Activated naive CD4-positive, alpha-beta T cell treated with anti-CD3 and anti-CD28 coated beads, Interleukin-2, amount 10 ng/mL, durations not matched to agents 7 days and 5 days (primary cell): ENCODE measurements around the gene KANSL1.
"Not testable (repeated sequence)": the region's sequence is repeated elsewhere in the genome, so short reads cannot be mapped to it uniquely, and the experiment has no call there.

ENCODE experiments used
- CTCF ChIA-PET: fragments of 350-600 bp; sonication (Branson Sonifier 250); formaldehyde crosslinking; loops from one replicate; lab custom pipeline; 2021; ENCODE audit warnings: antibody characterized with exemption; lab: Charles Lee
- DNase-seq: peaks from one replicate; pipeline ENCODE4 v3.0.0-alpha.2; 2020
- H3K27ac Mint-ChIP-seq: one replicate; pipeline ENCODE4 v1.8.0; 2021; ENCODE audit warnings: mild to moderate bottlenecking, moderate library complexity, mixed read lengths
- H3K27me3 Mint-ChIP-seq: one replicate; pipeline ENCODE4 v1.8.0; 2021; ENCODE audit warnings: mild to moderate bottlenecking, mixed read lengths
- H3K36me3 Mint-ChIP-seq: one replicate; pipeline ENCODE4 v1.8.0; 2021; ENCODE audit warnings: mixed read lengths
- H3K4me1 Mint-ChIP-seq: one replicate; pipeline ENCODE4 v1.8.0; 2021; ENCODE audit warnings: mixed read lengths
- H3K4me3 Mint-ChIP-seq: one replicate; pipeline ENCODE4 v1.8.0; 2021; ENCODE audit warnings: mild to moderate bottlenecking, moderate library complexity, mixed read lengths
- H3K9me3 Mint-ChIP-seq: one replicate; pipeline ENCODE4 v1.8.0; 2021; ENCODE audit warnings: mixed read lengths

KANSL1 gene

GRCh38 chr17:46182961-46183360, 10.3 kb downstream of the KANSL1 start:
- Mint-ChIP-seq H3K4me3 (no peak overlapping the region), H3K27me3 (no peaks in the 10 kb centered on the region), H3K36me3 (peaks cover 22% of the 10 kb centered on the region), H3K27ac (no peak overlapping the region), H3K4me1 (peaks cover 90% of the 10 kb centered on the region), H3K9me3 (no peaks in the 10 kb centered on the region)
- CTCF ChIA-PET, result no interaction called here
- DNase-seq, result no peak

GRCh38 chr17:46181940-46182339, 11.3 kb downstream of the KANSL1 start:
- no peak overlapping the region for H3K4me3 Mint-ChIP-seq
- H3K4me1 Mint-ChIP-seq, result peaks cover 84% of the 10 kb centered on the region
- no peak overlapping the region for H3K27ac Mint-ChIP-seq
- CTCF ChIA-PET, result interaction anchor here (2.5 kb wide), 1 partner anchor 137 kb away, joined by 8 read pairs; no protein-coding TSS in a partner anchor
- no peak for DNase-seq
- peaks cover 24% of the 10 kb centered on the region for H3K36me3 Mint-ChIP-seq
- no peaks in the 10 kb centered on the region for H3K9me3 Mint-ChIP-seq
- H3K27me3 Mint-ChIP-seq, result no peaks in the 10 kb centered on the region

- not testable (repeated sequence) for DNase-seq, H3K4me3 Mint-ChIP-seq, H3K9me3 Mint-ChIP-seq, H3K27me3 Mint-ChIP-seq
- Mint-ChIP-seq H3K36me3 (peaks cover 26% of the 10 kb centered on the region), H3K27ac (peak overlapping the region; percentile 60), H3K4me1 (peaks cover 82% of the 10 kb centered on the region)
- CTCF ChIA-PET, result interaction anchor here (1.2 to 2.5 kb wide), 3 partner anchors 12 to 137 kb away, joined by 3 to 8 read pairs (median 5); partner anchors contain the start of gene KANSL1
Measured at GRCh38 chr17:46181316-46181715, 11.9 kb downstream of the KANSL1 start.

GRCh38 chr17:46180892-46181274, 12.3 kb downstream of the KANSL1 start:
- H3K9me3 Mint-ChIP-seq, result no peaks in the 10 kb centered on the region
- no peak overlapping the region for H3K4me3 Mint-ChIP-seq
- DNase-seq, result no peak
- H3K36me3 Mint-ChIP-seq, result peaks cover 26% of the 10 kb centered on the region
- H3K27me3 Mint-ChIP-seq, result no peaks in the 10 kb centered on the region
- CTCF ChIA-PET, result interaction anchor here (1.2 to 2.5 kb wide), 3 partner anchors 13 to 136 kb away, joined by 3 to 8 read pairs (median 5); partner anchors contain the start of gene KANSL1
- H3K4me1 Mint-ChIP-seq, result peaks cover 83% of the 10 kb centered on the region
- peak overlapping the region; percentile 60 for H3K27ac Mint-ChIP-seq

GRCh38 chr17:46180185-46180891, 12.9 kb downstream of the KANSL1 start:
- not testable (repeated sequence) for H3K27ac Mint-ChIP-seq, H3K4me3 Mint-ChIP-seq, DNase-seq, H3K9me3 Mint-ChIP-seq, H3K27me3 Mint-ChIP-seq
- Mint-ChIP-seq H3K36me3 (peaks cover 26% of the 10 kb centered on the region), H3K4me1 (peaks cover 81% of the 10 kb centered on the region)
- CTCF ChIA-PET, result interaction anchor here (1.2 to 2.5 kb wide), 3 partner anchors 13 to 136 kb away, joined by 3 to 8 read pairs (median 5); partner anchors contain the start of gene KANSL1

GRCh38 chr17:46179375-46179999, 13.7 kb downstream of the KANSL1 start:
- H3K9me3 Mint-ChIP-seq, result no peaks in the 10 kb centered on the region

GRCh38 chr17:46178550-46179214, 14.5 kb downstream of the KANSL1 start:
- Mint-ChIP-seq H3K4me1 (peaks cover 70% of the 10 kb centered on the region), H3K9me3 (no peaks in the 10 kb centered on the region), H3K4me3 (no peak overlapping the region), H3K27ac (peak overlapping the region; percentile 80), H3K27me3 (no peaks in the 10 kb centered on the region), H3K36me3 (peaks cover 23% of the 10 kb centered on the region)
- CTCF ChIA-PET, result interaction anchor here (1.0 to 1.8 kb wide), 6 partner anchors 7 to 134 kb away, joined by 3 to 9 read pairs (median 3); partner anchors contain the start of gene KANSL1
- DNase-seq, result no peak

More at GRCh38 chr17:46179375-46179999, 13.7 kb downstream of the KANSL1 start:
- H3K27me3 Mint-ChIP-seq, result no peaks in the 10 kb centered on the region
- CTCF ChIA-PET, result interaction anchor here (0.7 to 1.6 kb wide), 3 partner anchors 9 to 56 kb away, joined by 3 read pairs; partner anchors contain the start of gene KANSL1
- peaks cover 76% of the 10 kb centered on the region for H3K4me1 Mint-ChIP-seq
- peak overlapping the region; percentile 80 for H3K27ac Mint-ChIP-seq
- H3K36me3 Mint-ChIP-seq, result peaks cover 26% of the 10 kb centered on the region
- peak overlapping the region; percentile 2 for H3K4me3 Mint-ChIP-seq
- no peak for DNase-seq

- H3K27ac Mint-ChIP-seq, result no peak overlapping the region
Measured at GRCh38 chr17:46176975-46177374, 16.3 kb downstream of the KANSL1 start.

GRCh38 chr17:46175891-46176290, 17.3 kb downstream of the KANSL1 start:
- no peak overlapping the region for H3K27ac Mint-ChIP-seq
- CTCF ChIA-PET, result interaction anchor here (0.6 kb wide), 1 partner anchor 24 kb away, joined by 3 read pairs; no protein-coding TSS in a partner anchor
- peaks cover 65% of the 10 kb centered on the region for H3K4me1 Mint-ChIP-seq
- peaks cover 36% of the 10 kb centered on the region for H3K36me3 Mint-ChIP-seq
- no peaks in the 10 kb centered on the region for H3K27me3 Mint-ChIP-seq
- H3K9me3 Mint-ChIP-seq, result no peaks in the 10 kb centered on the region
- no peak for DNase-seq
- no peak overlapping the region for H3K4me3 Mint-ChIP-seq

More at GRCh38 chr17:46176975-46177374, 16.3 kb downstream of the KANSL1 start:
- H3K36me3 Mint-ChIP-seq, result peaks cover 27% of the 10 kb centered on the region
- no peaks in the 10 kb centered on the region for H3K27me3 Mint-ChIP-seq
- CTCF ChIA-PET, result interaction anchor here (1.8 kb wide), 1 partner anchor 20 kb away, joined by 9 read pairs; no protein-coding TSS in a partner anchor
- H3K4me3 Mint-ChIP-seq, result no peak overlapping the region
- H3K9me3 Mint-ChIP-seq, result no peaks in the 10 kb centered on the region
- no peak for DNase-seq
- H3K4me1 Mint-ChIP-seq, result peaks cover 66% of the 10 kb centered on the region

- CTCF ChIA-PET, result no interaction called here
- Mint-ChIP-seq H3K4me3 (no peak overlapping the region), H3K27ac (no peak overlapping the region)
Measured at GRCh38 chr17:46173153-46173552, 20.1 kb downstream of the KANSL1 start.

GRCh38 chr17:46171939-46172338, 21.3 kb downstream of the KANSL1 start:
- Mint-ChIP-seq H3K27me3 (no peaks in the 10 kb centered on the region), H3K9me3 (no peaks in the 10 kb centered on the region), H3K4me1 (peaks cover 55% of the 10 kb centered on the region), H3K4me3 (no peak overlapping the region), H3K27ac (peak overlapping the region; percentile 5), H3K36me3 (peaks cover 48% of the 10 kb centered on the region)
- CTCF ChIA-PET, result interaction anchor here (0.7 to 1.1 kb wide), 3 partner anchors 21 to 169 kb away, joined by 3 to 5 read pairs (median 3); partner anchors contain the start of gene KANSL1
- DNase-seq, result peak; percentile 36

More at GRCh38 chr17:46173153-46173552, 20.1 kb downstream of the KANSL1 start:
- H3K4me1 Mint-ChIP-seq, result peaks cover 56% of the 10 kb centered on the region
- H3K27me3 Mint-ChIP-seq, result no peaks in the 10 kb centered on the region
- DNase-seq, result no peak
- H3K9me3 Mint-ChIP-seq, result no peaks in the 10 kb centered on the region
- H3K36me3 Mint-ChIP-seq, result peaks cover 47% of the 10 kb centered on the region

- Mint-ChIP-seq H3K27ac (no peak overlapping the region), H3K4me1 (peaks cover 52% of the 10 kb centered on the region), H3K4me3 (no peak overlapping the region), H3K36me3 (peaks cover 51% of the 10 kb centered on the region), H3K9me3 (no peaks in the 10 kb centered on the region), H3K27me3 (no peaks in the 10 kb centered on the region)
- no peak for DNase-seq
- CTCF ChIA-PET, result interaction anchor here (0.7 to 1.2 kb wide), 3 partner anchors 14 to 51 kb away, joined by 3 to 4 read pairs (median 3); partner anchors contain the start of gene KANSL1
Measured at GRCh38 chr17:46170639-46171429, 22.4 kb downstream of the KANSL1 start.
